Measurements from ENCODE around the gene GNG3.
"Not testable (repeated sequence)": the region's sequence is repeated elsewhere in the genome, so short reads cannot be mapped to it uniquely, and the experiment has no call there.

Gene GNG3

DNA sequence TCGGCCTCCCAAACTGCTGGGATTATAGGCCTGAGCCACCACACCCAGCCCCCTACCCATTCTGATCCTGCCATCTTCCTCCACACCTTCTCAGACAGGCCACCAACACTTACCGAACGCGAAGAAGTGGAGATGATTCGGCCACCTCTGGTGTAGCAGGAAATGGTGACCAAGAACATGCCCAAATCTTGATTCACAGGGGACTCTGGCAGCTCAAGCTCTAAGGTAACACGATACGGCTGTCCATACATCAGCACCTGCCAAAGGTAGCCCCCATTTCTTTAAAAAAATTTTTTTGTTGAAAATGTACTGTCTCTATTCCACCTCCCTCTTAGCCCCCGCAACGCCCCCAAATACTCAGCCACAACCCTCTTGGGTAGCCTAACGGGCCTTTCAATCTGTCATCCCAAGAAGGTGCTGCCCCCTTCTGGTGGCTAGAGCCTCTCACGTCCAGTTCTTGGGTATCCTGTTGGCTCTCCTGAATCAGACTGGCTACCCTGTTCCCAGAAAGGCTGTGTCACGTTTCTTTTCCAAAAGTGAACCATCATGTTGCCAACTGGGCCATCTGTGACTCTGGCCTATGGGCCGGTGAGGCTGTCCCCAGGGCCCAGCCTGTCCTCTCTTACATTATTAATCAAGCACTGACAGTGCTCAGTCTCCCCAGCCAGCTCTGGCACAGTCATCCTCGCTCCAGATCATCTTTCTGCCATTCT, 12.9 kb upstream of the GNG3 start:
- Histone ChIP-seq H4K8ac (ENCODE audit: low read length) (no peak overlapping the region), H2BK15ac (ENCODE audit: low read depth, poor library complexity, severe bottlenecking) (no peak overlapping the region), H3K27me3 (ENCODE audit: control insufficient read depth in 1 of 2, insufficient read depth in 1 of 2, low read length in 2 of 2) (no peaks in the 10 kb centered on the region), H2BK5ac (ENCODE audit: low read depth, low read length, poor library complexity, severe bottlenecking) (no peak overlapping the region), H2AFZ (ENCODE audit: low read depth, low read length) (no peak overlapping the region), H3K4me2 (ENCODE audit: low read length, poor library complexity, severe bottlenecking) (no peak overlapping the region), H3K4me1 (ENCODE audit: control insufficient read depth, insufficient read depth, low read depth, low read length) (peaks cover 13% of the 10 kb centered on the region), H2BK12ac (ENCODE audit: low read length in 2 of 2) (no peak overlapping the region), H3K9me3 (ENCODE audit: control insufficient read depth, low read length) (no peaks in the 10 kb centered on the region), H3K27ac (ENCODE audit: low read length, poor library complexity, severe bottlenecking) (no peak overlapping the region), H3K4ac (ENCODE audit: low read depth in 1 of 2, low read length in 2 of 2) (no peak overlapping the region), H3K36me3 (ENCODE audit: control insufficient read depth in 1 of 2, insufficient read depth in 2 of 2, low read depth in 1 of 2, low read length in 2 of 2) (peaks cover 36 to 42% of the 10 kb centered on the region in 2 experiments), H2BK120ac (ENCODE audit: low read depth, low read length) (no peak overlapping the region), H3K18ac (ENCODE audit: low read depth in 1 of 2, low read length in 2 of 2) (no peak overlapping the region), H3K9ac (ENCODE audit: low read length) (peak overlapping the region; percentile 77), H3K23ac (ENCODE audit: low read length in 2 of 2) (no peak overlapping the region), H4K91ac (ENCODE audit: low read length) (no peak overlapping the region), H3K79me1 (replicated peaks; ENCODE audit: low read length, poor library complexity, severe bottlenecking) (peaks cover 13% of the 10 kb centered on the region), H3K14ac (ENCODE audit: low read length in 2 of 2) (no peak overlapping the region), H2AK5ac (ENCODE audit: low read length, severe bottlenecking) (peak overlapping the region; percentile 6), H3K4me3 (ENCODE audit: insufficient read depth in 1 of 2, low read depth in 1 of 2, low read length in 2 of 2) (no peak overlapping the region)
- DNase-seq, result peak; percentile 84
- WGBS, result 64% methylated on average over 14 of the region's 14 CpGs

DNA sequence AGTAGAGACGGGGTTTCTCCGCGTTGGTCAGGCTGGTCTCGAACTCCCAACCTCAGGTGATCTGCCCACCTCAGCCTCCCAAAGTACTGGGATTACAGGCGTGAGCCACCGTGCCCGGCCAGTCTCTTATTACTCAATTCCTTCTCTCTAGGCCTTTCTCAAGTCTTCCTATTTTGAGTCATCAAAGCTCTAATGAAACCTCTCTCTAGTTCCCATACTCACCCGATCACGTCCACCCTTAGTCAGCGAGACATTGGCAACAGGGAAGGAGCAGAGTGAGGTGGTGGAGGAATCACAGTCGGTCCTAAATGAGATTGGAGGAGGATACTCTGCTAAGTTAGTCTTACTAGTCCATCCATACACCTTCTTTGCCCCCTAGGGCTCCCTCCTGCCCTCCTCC, 5.2 kb upstream of the GNG3 start:
- Histone ChIP-seq H2BK5ac (ENCODE audit: low read depth, low read length, poor library complexity, severe bottlenecking) (no peak overlapping the region), H3K27ac (ENCODE audit: low read length, poor library complexity, severe bottlenecking) (no peak overlapping the region), H3K79me1 (replicated peaks; ENCODE audit: low read length, poor library complexity, severe bottlenecking) (peaks cover 9% of the 10 kb centered on the region), H4K8ac (ENCODE audit: low read length) (no peak overlapping the region), H3K14ac (ENCODE audit: low read length in 2 of 2) (no peak overlapping the region), H3K4me2 (ENCODE audit: low read length, poor library complexity, severe bottlenecking) (no peak overlapping the region), H2BK12ac (ENCODE audit: low read length in 2 of 2) (no peak overlapping the region), H3K18ac (ENCODE audit: low read depth in 1 of 2, low read length in 2 of 2) (no peak overlapping the region), H2AFZ (ENCODE audit: low read depth, low read length) (no peak overlapping the region), H3K27me3 (ENCODE audit: control insufficient read depth in 1 of 2, insufficient read depth in 1 of 2, low read length in 2 of 2) (no peaks in the 10 kb centered on the region), H3K23ac (ENCODE audit: low read length in 2 of 2) (no peak overlapping the region), H4K91ac (ENCODE audit: low read length) (no peak overlapping the region), H2BK120ac (ENCODE audit: low read depth, low read length) (no peak overlapping the region), H3K9me3 (ENCODE audit: control insufficient read depth, low read length) (no peaks in the 10 kb centered on the region), H3K36me3 (ENCODE audit: control insufficient read depth in 1 of 2, insufficient read depth in 2 of 2, low read depth in 1 of 2, low read length in 2 of 2) (peaks cover 19 to 28% of the 10 kb centered on the region in 2 experiments), H3K9ac (ENCODE audit: low read length) (no peak overlapping the region), H3K4me3 (ENCODE audit: insufficient read depth in 1 of 2, low read depth in 1 of 2, low read length in 2 of 2) (no peak overlapping the region), H3K4ac (ENCODE audit: low read depth in 1 of 2, low read length in 2 of 2) (no peak overlapping the region), H2BK15ac (ENCODE audit: low read depth, poor library complexity, severe bottlenecking) (no peak overlapping the region), H3K4me1 (ENCODE audit: control insufficient read depth, insufficient read depth, low read depth, low read length) (peaks cover 14% of the 10 kb centered on the region), H2AK5ac (ENCODE audit: low read length, severe bottlenecking) (no peak overlapping the region)
- DNase-seq, result no peak
- WGBS, result 100% methylated on average over 7 of the region's 11 CpGs

DNA sequence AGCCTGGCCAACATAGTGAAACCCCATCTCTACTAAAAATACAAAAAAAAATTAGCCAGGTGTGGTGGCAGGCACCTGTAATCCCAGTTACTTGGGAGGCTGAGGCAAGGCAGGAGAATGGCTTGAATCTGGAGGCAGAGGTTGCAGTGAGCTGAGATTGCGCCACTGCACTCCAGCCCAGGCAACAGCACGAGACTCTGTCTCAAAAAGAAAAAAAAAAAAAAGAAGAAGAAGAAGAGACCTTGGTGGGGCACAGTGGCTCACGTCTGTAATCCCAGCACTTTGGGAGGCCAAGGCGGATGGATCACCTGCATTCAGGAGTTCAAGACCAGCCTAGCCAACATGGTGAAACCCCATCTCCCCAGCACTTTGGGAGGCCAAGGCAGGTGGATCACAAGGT, 3.6 kb upstream of the GNG3 start:
- H2BK12ac ChIP-seq (ENCODE audit: low read length in 2 of 2); DNase-seq; H3K4me3 ChIP-seq (ENCODE audit: insufficient read depth in 1 of 2, low read depth in 1 of 2, low read length in 2 of 2); H2BK5ac ChIP-seq (ENCODE audit: low read depth, low read length, poor library complexity, severe bottlenecking); H3K18ac ChIP-seq (ENCODE audit: low read depth in 1 of 2, low read length in 2 of 2); H3K4ac ChIP-seq (ENCODE audit: low read depth in 1 of 2, low read length in 2 of 2); H3K9me3 ChIP-seq (ENCODE audit: control insufficient read depth, low read length); H2AK5ac ChIP-seq (ENCODE audit: low read length, severe bottlenecking); H3K9ac ChIP-seq (ENCODE audit: low read length); H2AFZ ChIP-seq (ENCODE audit: low read depth, low read length); H2BK120ac ChIP-seq (ENCODE audit: low read depth, low read length); H4K91ac ChIP-seq (ENCODE audit: low read length); H3K27ac ChIP-seq (ENCODE audit: low read length, poor library complexity, severe bottlenecking); H4K8ac ChIP-seq (ENCODE audit: low read length); H3K4me2 ChIP-seq (ENCODE audit: low read length, poor library complexity, severe bottlenecking); H3K14ac ChIP-seq (ENCODE audit: low read length in 2 of 2); H3K27me3 ChIP-seq (ENCODE audit: control insufficient read depth in 1 of 2, insufficient read depth in 1 of 2, low read length in 2 of 2); H3K23ac ChIP-seq (ENCODE audit: low read length in 2 of 2); H2BK15ac ChIP-seq (ENCODE audit: low read depth, poor library complexity, severe bottlenecking): not testable (repeated sequence)
- peaks cover 32 to 34% of the 10 kb centered on the region in 2 experiments for H3K36me3 ChIP-seq (ENCODE audit: control insufficient read depth in 1 of 2, insufficient read depth in 2 of 2, low read depth in 1 of 2, low read length in 2 of 2)
- 100% methylated on average over 3 of the region's 4 CpGs for WGBS
- peaks cover 25% of the 10 kb centered on the region for H3K4me1 ChIP-seq (ENCODE audit: control insufficient read depth, insufficient read depth, low read depth, low read length)
- H3K79me1 ChIP-seq (replicated peaks; ENCODE audit: low read length, poor library complexity, severe bottlenecking), result peaks cover 20% of the 10 kb centered on the region

DNA sequence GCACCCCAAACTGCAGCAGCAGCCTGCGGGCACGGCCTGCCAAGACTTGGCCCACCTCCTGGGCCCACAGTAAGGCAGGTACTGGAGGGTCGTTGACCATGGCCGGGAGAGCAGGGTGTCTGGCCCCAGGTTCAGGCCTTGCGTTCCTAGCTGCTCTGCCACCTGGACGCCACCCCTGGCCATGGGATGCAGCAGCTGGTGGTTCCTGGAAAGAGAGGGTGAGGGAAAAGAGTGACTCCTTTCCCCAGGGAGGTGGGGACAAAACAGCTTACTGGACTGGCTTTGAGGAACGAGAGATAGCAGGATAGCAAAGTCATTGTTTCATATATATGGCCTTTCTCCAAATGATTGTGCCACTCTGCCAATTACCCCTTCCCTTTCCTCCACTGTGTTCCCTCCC, 2.1 kb upstream of the GNG3 start:
- peak overlapping the region; percentile 81 for H4K91ac ChIP-seq (ENCODE audit: low read length)
- 78% methylated on average over 7 of the region's 7 CpGs for WGBS
- DNase-seq, result no peak
- no peak overlapping the region for H2BK5ac ChIP-seq (ENCODE audit: low read depth, low read length, poor library complexity, severe bottlenecking)
- no peaks in the 10 kb centered on the region for H3K27me3 ChIP-seq (ENCODE audit: control insufficient read depth in 1 of 2, insufficient read depth in 1 of 2, low read length in 2 of 2)
- H2BK12ac ChIP-seq (ENCODE audit: low read length in 2 of 2), result peak overlapping the region in 1 of 2 experiments; percentile 1
- H3K79me1 ChIP-seq (replicated peaks; ENCODE audit: low read length, poor library complexity, severe bottlenecking), result peaks cover 18% of the 10 kb centered on the region
- peak overlapping the region; percentile 68 for H3K4me2 ChIP-seq (ENCODE audit: low read length, poor library complexity, severe bottlenecking)
- H3K9ac ChIP-seq (ENCODE audit: low read length), result peak overlapping the region; percentile 98
- H3K27ac ChIP-seq (ENCODE audit: low read length, poor library complexity, severe bottlenecking), result peak overlapping the region; percentile 82
- peak overlapping the region in 1 of 2 experiments; percentile 91 for H3K4me3 ChIP-seq (ENCODE audit: insufficient read depth in 1 of 2, low read depth in 1 of 2, low read length in 2 of 2)
- H3K4ac ChIP-seq (ENCODE audit: low read depth in 1 of 2, low read length in 2 of 2), result no peak overlapping the region
- H2AK5ac ChIP-seq (ENCODE audit: low read length, severe bottlenecking), result no peak overlapping the region
- H3K14ac ChIP-seq (ENCODE audit: low read length in 2 of 2), result peak overlapping the region in 1 of 2 experiments; percentile 8
- peak overlapping the region in 1 of 2 experiments; percentile 63 for H3K23ac ChIP-seq (ENCODE audit: low read length in 2 of 2)
- no peaks in the 10 kb centered on the region for H3K9me3 ChIP-seq (ENCODE audit: control insufficient read depth, low read length)
- H2AFZ ChIP-seq (ENCODE audit: low read depth, low read length), result no peak overlapping the region
- H3K4me1 ChIP-seq (ENCODE audit: control insufficient read depth, insufficient read depth, low read depth, low read length), result peaks cover 33% of the 10 kb centered on the region
- peak overlapping the region in 1 of 2 experiments; percentile 19 for H3K18ac ChIP-seq (ENCODE audit: low read depth in 1 of 2, low read length in 2 of 2)
- H2BK120ac ChIP-seq (ENCODE audit: low read depth, low read length), result no peak overlapping the region
- peaks cover 35 to 36% of the 10 kb centered on the region in 2 experiments for H3K36me3 ChIP-seq (ENCODE audit: control insufficient read depth in 1 of 2, insufficient read depth in 2 of 2, low read depth in 1 of 2, low read length in 2 of 2)
- no peak overlapping the region for H4K8ac ChIP-seq (ENCODE audit: low read length)
- H2BK15ac ChIP-seq (ENCODE audit: low read depth, poor library complexity, severe bottlenecking), result no peak overlapping the region
